ENCODE measurements around the gene RFX2. TPM values are rescaled to one million over a fixed set of nuclear protein-coding genes. Genes with fewer than 3 reads are reported as not detected.

The RFX2 gene
- total and polyA plus RNA-seq, 12 donors = 2.3 to 10.4 (median 4.6) TPM

GRCh38 chr19:5967571-5967970 lies 142.7 kb downstream of the RFX2 start:
- intact Hi-C loops (cut with DNase I) = no loop called here
- H3K4me3 ChIP-seq = no peak overlapping the region
- DNase-seq = no peak
- no peaks in the 10 kb centered on the region for H3K36me3 ChIP-seq (replicated peaks in 1 of 2)
- peaks cover 45 to 79% of the 10 kb centered on the region in 2 donors for H3K4me1 ChIP-seq (replicated peaks in 1 of 2)
- no peak for TF ChIP-seq CTCF (IDR thresholded peaks at IDR 0.05)
- no peak for TF ChIP-seq POLR2A (IDR thresholded peaks at IDR 0.05)
- no peaks in the 10 kb centered on the region for H3K9me3 ChIP-seq (replicated peaks in 1 of 3)
- H3K27me3 ChIP-seq = no peaks in the 10 kb centered on the region
- 50 to 66% (median 52%) methylated on average over 5 to 7 of the region's 7 CpGs for WGBS, 4 donors
- H3K27ac ChIP-seq = peak overlapping the region in 4 of 5 donors; percentile 57 to 94 (median 82)

GRCh38 chr19:5966941-5967340 lies 143.4 kb downstream of the RFX2 start:
- Histone ChIP-seq H3K36me3 (replicated peaks in 1 of 2) (no peaks in the 10 kb centered on the region), H3K9me3 (replicated peaks in 1 of 3) (no peaks in the 10 kb centered on the region), H3K27ac (peak overlapping the region in 4 of 5 donors; percentile 48 to 94 (median 82)), H3K4me3 (no peak overlapping the region), H3K27me3 (no peaks in the 10 kb centered on the region), H3K4me1 (replicated peaks in 1 of 2) (peaks cover 51 to 85% of the 10 kb centered on the region in 2 donors)
- intact Hi-C loops (cut with DNase I) = no loop called here
- WGBS, 4 donors = 71 to 84% (median 75%) methylated on average over 9 of the region's 9 CpGs
- TF ChIP-seq POLR2A (IDR thresholded peaks at IDR 0.05) = no peak
- TF ChIP-seq CTCF (IDR thresholded peaks at IDR 0.05) = no peak
- no peak for DNase-seq

GRCh38 chr19:5966215-5966614 lies 144.1 kb downstream of the RFX2 start:
- Histone ChIP-seq H3K36me3 (replicated peaks in 1 of 2) (no peaks in the 10 kb centered on the region), H3K4me1 (replicated peaks in 1 of 2) (peaks cover 55 to 86% of the 10 kb centered on the region in 2 donors), H3K27ac (peak overlapping the region in 4 of 5 donors; percentile 48 to 94 (median 82)), H3K4me3 (no peak overlapping the region), H3K9me3 (replicated peaks in 1 of 3) (no peaks in the 10 kb centered on the region), H3K27me3 (no peaks in the 10 kb centered on the region)
- WGBS, 4 donors = 19 to 33% (median 27%) methylated on average over 8 of the region's 8 CpGs
- intact Hi-C loops (cut with DNase I) = no loop called here
- no peak for TF ChIP-seq CTCF (IDR thresholded peaks at IDR 0.05)
- peak in 1 of 2 donors; percentile 61 for TF ChIP-seq POLR2A (IDR thresholded peaks at IDR 0.05)
- peak in 6 of 7 donors; percentile 64 to 84 (median 72) for DNase-seq

GRCh38 chr19:5964816-5965565 lies 145.3 kb downstream of the RFX2 start:
- no peaks in the 10 kb centered on the region for H3K27me3 ChIP-seq
- no peaks in the 10 kb centered on the region for H3K36me3 ChIP-seq (replicated peaks in 1 of 2)
- intact Hi-C loops (cut with DNase I) = no loop called here
- H3K27ac ChIP-seq = peak overlapping the region in 3 of 5 donors; percentile 73 to 94 (median 94)
- TF ChIP-seq POLR2A (IDR thresholded peaks at IDR 0.05) (no peak), CTCF (IDR thresholded peaks at IDR 0.05) (no peak)
- H3K4me3 ChIP-seq = no peak overlapping the region
- H3K9me3 ChIP-seq (replicated peaks in 1 of 3) = no peaks in the 10 kb centered on the region
- WGBS, 4 donors = 87 to 98% (median 95%) methylated on average over 3 to 5 of the region's 5 CpGs
- peak in 1 of 7 donors; percentile 5 for DNase-seq
- peaks cover 67 to 88% of the 10 kb centered on the region in 2 donors for H3K4me1 ChIP-seq (replicated peaks in 1 of 2)
